ENCODE measurements around the gene TRIM46. TPM values are rescaled to one million over a fixed set of nuclear protein-coding genes. Genes with fewer than 3 reads are reported as not detected.

The TRIM46 gene
- total and polyA plus RNA-seq, 2 of the 13 experiments (the other 11 are each of a cell fraction or from before 2014, with no cell fraction given) = 0.04 to 0.09 TPM

- no peak for TF ChIP-seq ZNF296 (CRISPR knock-in tag; conservative IDR thresholded peaks at IDR 0.05)
- peak; percentile 29; the same call in 1 of the 2 replicates for TF ChIP-seq ZNF335 (CRISPR knock-in tag; IDR thresholded peaks at IDR 0.05)
- no peak for TF ChIP-seq ZNF253 (CRISPR knock-in tag; IDR thresholded peaks at IDR 0.05; ENCODE audit: borderline replicate concordance)
- 0 out of 2 replicates have a peak, but pooled peaks have one; percentile 41 for TF ChIP-seq ZNF280B (CRISPR knock-in tag; IDR thresholded peaks at IDR 0.05; ENCODE audit: borderline replicate concordance)
- no peak for TF ChIP-seq LBX2 (CRISPR knock-in tag; IDR thresholded peaks at IDR 0.05; ENCODE audit: borderline replicate concordance)
- peak; percentile 99 for TF ChIP-seq ZNF691 (CRISPR knock-in tag; IDR thresholded peaks at IDR 0.05; ENCODE audit: borderline replicate concordance, low read depth)
- peak; percentile 66; the same call in 1 of the 2 replicates for TF ChIP-seq HMGXB3 (CRISPR knock-in tag; IDR thresholded peaks at IDR 0.05; ENCODE audit: borderline replicate concordance)
- TF ChIP-seq NRL (CRISPR knock-in tag; IDR thresholded peaks at IDR 0.05; ENCODE audit: borderline replicate concordance) = peak; percentile 66; the same call in 1 of the 2 replicates
- no peak for TF ChIP-seq PREB (CRISPR knock-in tag; IDR thresholded peaks at IDR 0.05)
- peak; percentile 75; the same call in 1 of the 2 replicates for TF ChIP-seq KDM3A (CRISPR knock-in tag; IDR thresholded peaks at IDR 0.05; ENCODE audit: low read depth)
- TF ChIP-seq ZNF891 (CRISPR knock-in tag; IDR thresholded peaks at IDR 0.05) = 0 out of 2 replicates have a peak, but pooled peaks have one; percentile 32
- 0 out of 2 replicates have a peak, but pooled peaks have one; percentile 19 for TF ChIP-seq ZNF263 (CRISPR knock-in tag; IDR thresholded peaks at IDR 0.05)
- TF ChIP-seq RBAK (CRISPR knock-in tag; IDR thresholded peaks at IDR 0.05) = no peak
- peak; percentile 26; the same call in 1 of the 3 replicates for TF ChIP-seq MXI1 (IDR thresholded peaks at IDR 0.05; ENCODE audit: borderline replicate concordance, low read depth, low read length)
- TF ChIP-seq KDM2A (CRISPR knock-in tag; IDR thresholded peaks at IDR 0.05; ENCODE audit: borderline replicate concordance, low read depth) = peak; percentile 93
- TF ChIP-seq NONO (IDR thresholded peaks at IDR 0.05) = no peak
- TF ChIP-seq NONO (CRISPR knock-in tag; conservative IDR thresholded peaks at IDR 0.05) = 0 out of 2 replicates have a peak, but pooled peaks have one; percentile 21
- no peak for TF ChIP-seq ZNF274 (CRISPR knock-in tag; IDR thresholded peaks at IDR 0.05)
- peak; percentile 49; the same call in 1 of the 2 replicates for TF ChIP-seq TSC22D2 (CRISPR knock-in tag; IDR thresholded peaks at IDR 0.05; ENCODE audit: borderline replicate concordance)
These were observed 6.2 kb upstream of the TRIM46 start (continued) for GRCh38 chr1:155167166-155168104.
